SK-N-MC (cell line): ENCODE data around the gene SLC6A2.

Source experiments
- DNase-seq: peaks from one replicate; pipeline ENCODE4 v3.0.0-alpha.2; 2011; ENCODE audit warnings: low read depth, low spot score
- H3K27ac ChIP-seq: fragments of 200-600 bp; sonication (generic); 2 replicates; pipeline ENCODE4 v1.5.1; 2016; ENCODE audit warnings: mixed run types
- H3K36me3 ChIP-seq: fragments of 200-600 bp; sonication (generic); 2 replicates; pipeline ENCODE4 v1.6.1; 2017; ENCODE audit warnings: antibody characterized with exemption, low read length, mixed read lengths; ENCODE audit not compliant: insufficient read depth
- H3K4me3 ChIP-seq: fragments of 200-600 bp; sonication (generic); 2 replicates; pipeline ENCODE4 v1.5.1; 2016
- H3K9ac ChIP-seq: fragments of 200-600 bp; sonication (generic); 2 replicates; pipeline ENCODE4 v1.8.0; 2017; ENCODE audit warnings: mixed run types, mixed read lengths; ENCODE audit not compliant: insufficient read length
- H3K9me3 ChIP-seq: fragments of 200-600 bp; sonication (generic); 2 replicates; pipeline ENCODE4 v1.6.1; 2017; ENCODE audit warnings: low read depth, mild to moderate bottlenecking, antibody characterized with exemption, low read length, moderate library complexity, mixed read lengths
- EZH2 ChIP-seq: fragments of 200-600 bp; sonication (generic); IDR thresholded peaks from one replicate; pipeline ENCODE4 v1.6.1; 2017; ENCODE audit warnings: antibody characterized with exemption
- FOXP2 ChIP-seq: optimal IDR thresholded peaks from 2 replicates; pipeline ENCODE3; 2011; ENCODE audit warnings: mild to moderate bottlenecking, moderate library complexity; ENCODE audit not compliant: insufficient read depth; ENCODE audit errors: extremely low read length, control extremely low read depth
- POLR2AphosphoS5 ChIP-seq: IDR thresholded peaks from 2 replicates; pipeline ENCODE4 v1.6.1; 2012; ENCODE audit warnings: mild to moderate bottlenecking, low read depth, low read length, borderline replicate concordance

Gene SLC6A2

DNA sequence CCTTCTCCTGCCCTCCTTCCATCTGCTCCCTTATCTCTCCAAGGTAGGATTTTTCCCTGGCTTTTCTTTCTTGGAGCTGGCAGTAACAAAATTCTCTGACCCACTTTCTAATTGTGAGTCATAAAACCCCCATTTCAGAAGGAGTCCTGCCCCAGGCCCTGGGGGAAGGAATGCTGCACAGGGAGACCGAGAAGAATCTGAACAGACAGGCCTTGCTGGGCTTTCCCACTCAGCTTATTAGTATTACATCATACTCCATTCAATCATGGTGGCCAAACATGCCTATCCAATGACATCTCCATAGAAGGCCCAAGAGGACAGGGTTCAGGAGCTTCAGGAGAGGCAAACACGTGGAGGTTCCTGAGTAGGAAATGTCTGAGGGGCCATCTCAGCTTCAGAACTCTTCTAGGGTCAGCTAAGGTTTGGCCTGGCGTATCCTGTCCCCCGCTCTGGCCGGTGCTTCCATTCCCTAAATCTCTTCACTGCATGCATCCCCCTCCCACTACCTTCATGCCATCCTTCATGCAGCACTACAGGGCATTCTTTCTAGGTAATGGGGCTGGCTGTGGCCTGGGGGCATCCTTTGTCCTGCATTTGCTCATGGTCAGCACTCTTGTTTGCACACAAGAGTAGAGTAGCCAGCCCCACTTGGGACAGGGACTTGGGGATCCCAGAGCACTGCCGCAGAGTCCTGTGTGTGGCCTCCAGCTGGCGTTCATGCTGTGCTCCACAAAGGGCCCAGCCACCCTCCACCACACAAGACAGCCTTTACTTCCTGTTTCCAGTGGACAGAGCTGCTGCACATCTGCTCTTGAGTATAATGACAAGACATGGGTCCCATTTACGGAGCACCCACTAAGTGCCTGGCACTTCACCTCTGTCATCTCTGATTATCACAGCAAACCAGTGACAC, 8.2 kb downstream of the SLC6A2 start:
- Histone ChIP-seq H3K36me3 (no peaks in the 10 kb centered on the region), H3K9ac (no peak overlapping the region), H3K4me3 (no peak overlapping the region), H3K9me3 (no peaks in the 10 kb centered on the region), H3K27ac (no peak overlapping the region)
- no peak for TF ChIP-seq POLR2AphosphoS5
- no peak for TF ChIP-seq FOXP2
- TF ChIP-seq EZH2 = no peak
- no peak for DNase-seq

DNA sequence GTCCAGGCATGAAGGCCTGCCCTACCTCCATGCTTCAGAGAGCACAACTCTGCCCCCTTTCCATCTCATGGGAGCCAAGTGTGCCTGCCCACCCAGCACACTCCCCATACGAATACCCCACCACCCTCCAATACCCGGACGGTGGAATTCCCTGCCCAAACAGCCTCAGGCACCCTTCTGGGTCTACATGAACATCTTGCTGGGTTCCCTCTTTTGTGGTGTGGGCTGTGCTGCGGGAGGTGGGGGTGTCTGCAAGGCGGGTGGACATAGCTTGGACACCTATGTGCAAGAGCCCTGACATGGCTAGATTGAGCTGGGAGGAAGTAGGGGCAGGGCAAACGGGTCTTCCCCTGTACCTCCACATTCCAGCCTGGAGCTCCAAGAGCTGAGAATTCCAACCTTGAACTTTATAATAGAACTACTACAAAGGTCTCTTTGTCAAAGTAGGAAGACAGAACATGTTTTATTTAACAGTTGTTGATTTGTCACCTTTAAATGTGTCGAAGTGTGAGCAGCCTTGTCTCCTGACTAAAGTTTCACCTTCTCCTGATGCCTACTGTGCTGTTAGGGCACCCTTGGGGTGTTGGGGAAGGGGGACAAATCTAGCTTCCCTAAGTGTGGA, 9.1 kb downstream of the SLC6A2 start:
- H3K9me3 ChIP-seq = no peaks in the 10 kb centered on the region
- H3K9ac ChIP-seq = no peak overlapping the region
- no peak overlapping the region for H3K4me3 ChIP-seq
- H3K36me3 ChIP-seq = no peaks in the 10 kb centered on the region
- no peak overlapping the region for H3K27ac ChIP-seq
- TF ChIP-seq EZH2 (no peak), POLR2AphosphoS5 (no peak), FOXP2 (no peak)
- DNase-seq = no peak

DNA sequence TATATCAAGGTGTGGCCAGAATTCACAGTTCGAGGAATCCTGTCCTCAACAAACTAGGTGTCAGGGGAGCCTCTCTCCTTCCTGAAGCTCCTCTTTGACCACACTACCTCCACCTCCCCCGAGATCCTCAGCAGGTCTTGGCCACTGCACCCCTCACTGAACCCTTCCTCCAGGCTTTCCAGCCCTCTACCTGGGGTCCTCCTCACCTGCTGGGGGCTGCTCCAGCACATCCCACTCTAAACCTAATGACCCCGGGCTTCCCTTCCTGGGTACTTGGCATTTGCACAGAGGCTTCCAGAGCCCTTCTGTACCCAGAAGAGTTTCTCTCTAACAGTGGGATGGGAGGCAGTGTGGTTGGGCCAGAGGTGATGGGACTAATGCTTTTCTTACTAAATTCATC, 9.7 kb downstream of the SLC6A2 start:
- Histone ChIP-seq H3K9me3 (no peaks in the 10 kb centered on the region), H3K36me3 (no peaks in the 10 kb centered on the region), H3K9ac (no peak overlapping the region), H3K27ac (no peak overlapping the region), H3K4me3 (no peak overlapping the region)
- no peak for DNase-seq
- TF ChIP-seq FOXP2 (no peak), POLR2AphosphoS5 (no peak), EZH2 (no peak)

DNA sequence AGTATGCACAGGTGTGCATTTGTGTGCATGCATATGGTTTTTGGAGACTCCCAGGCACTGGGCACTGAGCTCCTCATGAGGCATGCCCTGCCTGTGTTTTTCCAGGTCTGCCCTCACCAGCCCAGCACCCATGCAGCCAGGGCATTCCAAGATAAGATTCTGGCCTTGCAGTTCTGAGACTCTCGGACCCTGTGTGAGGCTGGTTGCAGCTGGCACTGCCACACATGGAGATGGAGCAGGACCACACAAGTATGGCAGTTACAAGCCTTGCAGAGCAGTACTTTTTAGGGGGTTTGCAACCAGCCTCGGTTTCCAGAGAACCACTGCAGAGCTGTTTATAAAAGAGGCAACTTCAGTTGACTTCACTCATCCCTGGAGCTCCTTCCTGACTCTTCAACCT, 10.2 kb downstream of the SLC6A2 start:
- no peaks in the 10 kb centered on the region for H3K36me3 ChIP-seq
- H3K27ac ChIP-seq = no peak overlapping the region
- no peaks in the 10 kb centered on the region for H3K9me3 ChIP-seq
- TF ChIP-seq FOXP2 = no peak
- no peak for TF ChIP-seq POLR2AphosphoS5
- no peak for TF ChIP-seq EZH2
- DNase-seq = no peak
- no peak overlapping the region for H3K9ac ChIP-seq
- H3K4me3 ChIP-seq = no peak overlapping the region

DNA sequence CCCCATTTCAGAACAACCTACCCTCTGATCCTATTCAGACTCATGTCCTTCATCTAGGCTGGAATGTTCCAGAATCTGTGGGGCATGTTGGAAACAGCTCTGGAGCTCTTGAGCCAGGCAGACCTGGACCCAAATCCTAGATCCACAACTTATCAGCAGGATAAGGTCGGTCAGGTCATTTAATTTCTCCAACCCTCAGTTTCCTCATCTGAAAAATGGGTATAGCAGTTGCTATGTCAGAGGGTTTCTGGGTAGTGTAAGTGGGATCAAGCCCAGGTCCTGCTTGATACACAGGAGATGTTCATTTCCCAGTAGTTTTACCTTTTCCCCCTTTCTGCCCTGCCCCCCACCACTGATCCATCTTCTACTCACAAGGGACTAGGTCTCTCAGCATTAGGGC, 12.0 kb downstream of the SLC6A2 start:
- no peaks in the 10 kb centered on the region for H3K36me3 ChIP-seq
- H3K9ac ChIP-seq = no peak overlapping the region
- DNase-seq = no peak
- no peak overlapping the region for H3K27ac ChIP-seq
- H3K9me3 ChIP-seq = no peaks in the 10 kb centered on the region
- no peak overlapping the region for H3K4me3 ChIP-seq
- TF ChIP-seq FOXP2 = no peak
- TF ChIP-seq EZH2 = no peak
- no peak for TF ChIP-seq POLR2AphosphoS5

DNA sequence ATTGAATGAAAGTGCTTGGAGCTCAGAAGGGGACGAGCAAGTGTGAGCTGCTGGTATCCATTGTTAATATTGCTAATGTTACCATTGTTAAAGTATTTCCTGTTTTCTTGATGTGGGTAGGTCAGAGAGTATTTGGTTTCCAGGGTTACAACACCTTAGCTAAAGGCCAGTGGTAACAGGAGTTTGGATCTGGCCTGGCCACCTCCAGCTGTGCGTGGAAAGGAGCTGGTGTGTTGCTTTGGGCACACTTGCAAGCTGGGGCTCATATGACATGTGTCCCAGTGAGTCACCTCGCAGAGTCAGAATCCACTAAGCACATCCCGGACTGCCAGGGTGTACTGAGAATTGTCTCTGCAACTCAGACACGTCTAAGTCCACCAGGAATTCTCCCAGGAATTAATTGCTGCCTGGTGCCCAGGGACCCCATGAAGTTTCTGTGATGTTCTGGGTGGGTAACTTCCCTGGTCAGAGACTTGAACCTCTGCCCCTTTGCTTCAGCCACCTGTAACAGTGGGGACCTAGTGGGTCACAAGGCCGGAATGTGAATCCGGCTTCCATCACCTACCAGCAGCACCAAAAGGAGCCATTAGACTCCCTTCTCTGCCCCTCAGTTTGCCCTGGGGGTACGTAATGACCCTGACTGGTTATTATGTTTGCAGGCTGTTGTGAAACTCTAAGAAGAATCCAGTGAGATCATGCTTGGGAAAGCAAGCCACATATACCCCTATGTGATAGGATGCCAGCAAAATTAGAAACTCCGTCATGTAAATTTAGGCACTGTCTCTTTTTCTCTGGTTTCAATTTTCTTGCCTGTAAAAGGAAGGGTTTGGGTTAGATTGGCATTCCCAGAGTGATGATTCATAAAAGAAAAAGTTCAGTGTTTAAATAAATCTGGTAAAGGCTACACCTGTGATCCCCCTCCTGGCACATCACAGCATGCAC, 12.8 kb downstream of the SLC6A2 start:
- Histone ChIP-seq H3K36me3 (no peaks in the 10 kb centered on the region), H3K9me3 (no peaks in the 10 kb centered on the region), H3K4me3 (no peak overlapping the region), H3K27ac (no peak overlapping the region), H3K9ac (no peak overlapping the region)
- TF ChIP-seq POLR2AphosphoS5 (no peak), EZH2 (no peak), FOXP2 (no peak)
- no peak for DNase-seq

DNA sequence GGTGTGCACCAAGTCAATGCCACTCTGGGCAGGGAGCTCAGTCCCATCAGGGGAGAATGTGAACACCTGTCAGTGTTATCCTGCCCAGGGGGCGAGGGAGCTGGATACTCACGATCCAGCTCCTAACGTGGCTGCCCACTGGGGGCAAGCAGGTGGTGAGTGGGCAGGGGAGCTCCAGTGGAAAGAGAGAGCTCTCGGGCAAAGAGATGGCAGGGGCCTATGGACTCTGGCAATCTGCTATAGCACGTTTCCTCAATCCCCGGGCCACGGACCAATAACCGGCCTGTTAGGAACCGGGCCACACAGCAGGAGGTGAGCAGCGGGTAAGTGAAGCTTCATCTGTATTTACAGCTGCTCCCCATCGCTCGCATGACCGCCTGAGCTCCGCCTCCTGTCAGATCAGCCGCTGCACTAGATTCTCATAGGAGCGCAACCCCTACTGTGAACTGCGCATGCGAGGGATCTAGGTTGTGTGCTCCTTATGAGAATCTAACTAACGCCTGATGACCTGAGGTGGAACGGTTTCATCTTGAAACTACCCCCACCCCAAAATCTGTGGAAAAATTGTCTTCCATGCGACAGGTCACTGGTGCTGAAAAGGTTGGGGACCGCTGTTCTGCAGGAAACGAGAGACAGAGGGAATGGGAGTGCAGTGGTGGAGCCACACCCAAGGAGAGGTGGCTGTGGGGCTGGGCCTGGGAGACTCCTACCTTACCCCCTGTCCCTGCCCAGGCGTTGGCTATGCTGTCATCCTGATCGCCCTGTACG, 15.6 kb downstream of the SLC6A2 start:
- H3K9me3 ChIP-seq = no peaks in the 10 kb centered on the region
- no peak overlapping the region for H3K9ac ChIP-seq
- H3K27ac ChIP-seq = no peak overlapping the region
- no peak overlapping the region for H3K4me3 ChIP-seq
- DNase-seq = no peak
- TF ChIP-seq FOXP2 = no peak
- no peak for TF ChIP-seq EZH2
- no peak for TF ChIP-seq POLR2AphosphoS5
- H3K36me3 ChIP-seq = no peaks in the 10 kb centered on the region
